Brain pericyte (primary cell): ENCODE results near the gene RNF150.

ENCODE experiments used
- DNase-seq: peaks from one replicate; pipeline ENCODE4 v3.0.0-alpha.2; 2012; ENCODE audit warnings: low read depth, low spot score

The RNF150 gene

GRCh38 chr4:140980426-140981200 is 152.7 kb downstream of the RNF150 start:
- no peak for DNase-seq

GRCh38 chr4:140976768-140977167 is 156.5 kb downstream of the RNF150 start:
- DNase-seq: no peak

- DNase-seq: no peak
Measured at GRCh38 chr4:140971077-140971792, 162.0 kb downstream of the RNF150 start.

- DNase-seq: no peak
Measured at GRCh38 chr4:140969296-140969695, 164.0 kb downstream of the RNF150 start.

- DNase-seq: no peak
Measured at GRCh38 chr4:140968371-140968770, 164.9 kb downstream of the RNF150 start.

- DNase-seq: no peak
Measured at GRCh38 chr4:140963883-140964282, 169.4 kb downstream of the RNF150 start.

GRCh38 chr4:140955641-140956040 is 177.6 kb downstream of the RNF150 start:
- DNase-seq: peak; percentile 47

- DNase-seq: no peak
Measured at GRCh38 chr4:140952717-140953116, 180.6 kb downstream of the RNF150 start.

GRCh38 chr4:140947506-140947905 is 185.8 kb downstream of the RNF150 start:
- no peak for DNase-seq

- no peak for DNase-seq
Measured at GRCh38 chr4:140945106-140945505, 188.2 kb downstream of the RNF150 start.

GRCh38 chr4:140944572-140944971 is 188.7 kb downstream of the RNF150 start:
- DNase-seq: no peak

- no peak for DNase-seq
Measured at GRCh38 chr4:140944199-140944515, 189.1 kb downstream of the RNF150 start.

GRCh38 chr4:140943486-140944198 is 189.6 kb downstream of the RNF150 start:
- no peak for DNase-seq

GRCh38 chr4:140940589-140940988 is 192.7 kb downstream of the RNF150 start:
- no peak for DNase-seq

- no peak for DNase-seq
Measured at GRCh38 chr4:140937866-140938265, 195.4 kb downstream of the RNF150 start.

GRCh38 chr4:140935254-140935653 is 198.0 kb downstream of the RNF150 start:
- DNase-seq: no peak

GRCh38 chr4:140932501-140933045 is 200.7 kb downstream of the RNF150 start:
- DNase-seq: no peak

- DNase-seq: no peak
Measured at GRCh38 chr4:140931911-140932310, 201.4 kb downstream of the RNF150 start.

- no peak for DNase-seq
Measured at GRCh38 chr4:140930557-140930956, 202.7 kb downstream of the RNF150 start.

GRCh38 chr4:140930011-140930410 is 203.3 kb downstream of the RNF150 start:
- DNase-seq: no peak

- DNase-seq: no peak
Measured at GRCh38 chr4:140928880-140929279, 204.4 kb downstream of the RNF150 start.

GRCh38 chr4:140926672-140927071 is 206.6 kb downstream of the RNF150 start:
- DNase-seq: no peak
